ACHN (cell line): ENCODE data around the gene GAL3ST2.

Source experiments
- DNase-seq: peaks from one replicate; pipeline ENCODE4 v3.0.0-alpha.2; 2015
- in situ Hi-C: cut with HindIII; loops from 2 replicates; pipeline ENCODE4 v1.10.0; 2017; ENCODE audit warnings: low sequenced_read_pairs, low pct_ligation_motif_present, low pct_unique_long_range_greater_than_20kb

GAL3ST2 gene

DNA sequence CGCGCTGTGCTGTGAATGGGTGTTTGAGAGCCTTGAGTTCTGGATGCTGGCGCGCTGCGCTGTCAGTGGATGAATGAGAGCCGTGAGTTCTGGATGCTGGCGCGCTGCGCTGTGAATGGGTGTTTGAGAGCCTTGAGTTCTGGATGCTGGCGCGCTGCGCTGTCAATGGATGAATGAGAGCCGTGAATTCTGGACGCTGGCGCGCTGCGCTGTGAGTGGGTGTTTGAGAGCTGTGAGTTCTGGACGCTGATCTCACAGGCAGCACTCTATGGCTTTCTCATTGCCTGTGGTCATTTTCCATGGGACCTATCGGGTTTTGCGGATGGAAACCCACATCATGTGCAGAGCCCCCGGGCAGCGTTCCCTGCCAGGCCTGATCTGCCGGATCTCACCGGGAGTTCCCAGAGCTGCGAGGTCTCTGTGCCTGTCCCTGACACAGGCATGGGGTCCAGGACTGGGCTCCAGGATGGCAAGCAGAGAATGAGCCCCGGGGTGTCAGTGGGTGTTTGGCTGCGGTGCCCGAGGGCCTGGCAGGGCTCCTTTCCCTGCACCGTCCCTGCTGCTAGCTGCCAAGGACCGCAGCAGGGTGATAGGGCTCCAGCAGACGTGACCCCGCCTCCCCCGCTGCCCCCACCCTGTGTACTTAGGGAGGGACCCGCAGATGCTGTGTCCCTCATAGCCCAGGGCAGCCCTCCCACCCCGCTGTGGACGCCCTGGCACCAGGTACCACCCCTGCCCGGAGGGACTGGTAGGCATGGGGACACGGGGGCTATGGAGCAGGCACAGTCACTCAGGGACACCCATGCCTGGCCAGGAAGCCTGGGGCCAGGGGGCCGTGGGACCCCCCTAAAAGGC is 72.4 kb downstream of the GAL3ST2 start:
- in situ Hi-C loops, result no loop called here
- no peak for DNase-seq

DNA sequence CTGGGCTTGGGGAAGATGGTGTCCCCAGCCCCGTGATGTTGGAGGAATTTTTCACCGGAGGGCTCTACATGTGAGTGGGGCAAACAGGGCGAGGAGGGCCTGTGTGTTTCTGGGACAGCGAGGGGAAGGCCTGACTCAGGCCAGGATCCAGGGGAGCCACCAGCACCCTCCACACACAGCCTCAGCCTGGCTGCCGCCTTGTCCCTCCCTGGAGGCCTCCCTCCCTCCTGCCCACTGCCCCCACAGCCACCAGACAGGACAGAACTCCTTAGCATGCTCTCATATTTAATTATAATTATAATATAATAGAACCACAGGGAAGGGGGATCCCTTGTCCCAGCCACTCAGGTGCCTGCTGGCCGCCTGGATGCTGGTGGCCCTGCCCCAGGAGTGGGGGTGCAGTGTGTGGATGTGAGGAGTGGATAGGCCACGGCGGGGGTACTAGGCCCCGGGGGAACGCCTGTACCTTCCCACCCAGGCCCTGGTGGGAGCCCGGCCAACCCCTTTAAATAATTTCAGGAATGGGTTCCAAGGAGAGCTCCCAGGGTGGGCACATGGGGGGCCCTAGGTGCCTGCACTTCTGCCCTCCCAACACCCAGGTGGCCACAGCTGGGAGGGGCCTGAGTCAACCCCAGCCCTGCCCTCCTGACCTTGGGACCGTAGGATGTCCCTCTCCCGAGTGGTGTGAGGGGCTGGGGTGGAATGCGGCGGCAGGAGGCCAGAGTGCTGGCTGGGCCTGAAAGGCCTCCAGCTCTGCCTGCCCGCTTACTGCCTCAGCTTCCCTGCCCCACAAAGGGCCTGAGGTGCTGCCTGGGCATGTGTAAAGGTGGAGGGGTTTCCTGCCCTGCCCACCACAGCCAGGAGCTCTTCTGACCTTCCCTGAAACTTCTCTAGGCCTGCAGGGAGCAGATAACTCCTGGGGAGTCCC is 73.3 kb downstream of the GAL3ST2 start:
- in situ Hi-C loops, result no loop called here
- no peak for DNase-seq

DNA sequence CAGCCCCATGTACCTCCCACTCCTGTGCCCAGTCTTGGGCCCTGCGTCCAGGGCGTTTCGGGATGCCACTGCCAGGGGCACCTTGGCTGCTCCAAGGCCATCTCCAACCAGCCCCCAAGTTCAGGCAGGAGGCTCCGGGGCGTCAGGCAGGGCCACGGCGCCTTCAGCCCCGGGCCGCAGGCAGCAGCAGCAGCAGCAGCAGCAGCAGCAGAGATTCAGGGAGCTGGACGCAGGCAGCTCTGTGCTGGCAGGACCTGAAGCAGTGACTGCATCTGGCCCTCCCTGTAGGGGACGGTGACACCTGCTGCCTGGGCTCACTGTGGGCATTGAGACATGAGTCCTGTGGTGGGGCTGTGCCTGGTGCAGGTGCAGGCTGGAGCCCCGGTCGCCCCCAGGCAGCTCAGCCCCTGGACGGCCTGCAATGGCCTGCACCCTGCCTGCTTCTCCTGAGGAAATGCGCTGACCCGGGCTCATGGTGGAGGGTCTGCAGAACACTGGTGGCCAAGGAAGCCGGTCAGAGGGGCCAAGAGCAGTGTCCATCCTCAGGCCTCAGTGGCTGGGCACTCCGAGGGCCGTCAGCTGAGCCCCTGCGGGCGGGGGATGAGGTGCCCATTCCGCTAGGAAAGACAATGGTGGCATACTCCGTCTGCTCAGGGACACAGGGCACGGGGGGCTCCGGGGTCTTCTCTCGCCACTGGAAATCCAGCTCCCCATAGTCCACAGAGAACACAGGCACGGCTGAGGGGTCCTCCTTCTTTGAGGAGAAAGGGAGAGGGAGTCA is 74.1 kb downstream of the GAL3ST2 start:
- in situ Hi-C loops, result no loop called here
- DNase-seq, result no peak

DNA sequence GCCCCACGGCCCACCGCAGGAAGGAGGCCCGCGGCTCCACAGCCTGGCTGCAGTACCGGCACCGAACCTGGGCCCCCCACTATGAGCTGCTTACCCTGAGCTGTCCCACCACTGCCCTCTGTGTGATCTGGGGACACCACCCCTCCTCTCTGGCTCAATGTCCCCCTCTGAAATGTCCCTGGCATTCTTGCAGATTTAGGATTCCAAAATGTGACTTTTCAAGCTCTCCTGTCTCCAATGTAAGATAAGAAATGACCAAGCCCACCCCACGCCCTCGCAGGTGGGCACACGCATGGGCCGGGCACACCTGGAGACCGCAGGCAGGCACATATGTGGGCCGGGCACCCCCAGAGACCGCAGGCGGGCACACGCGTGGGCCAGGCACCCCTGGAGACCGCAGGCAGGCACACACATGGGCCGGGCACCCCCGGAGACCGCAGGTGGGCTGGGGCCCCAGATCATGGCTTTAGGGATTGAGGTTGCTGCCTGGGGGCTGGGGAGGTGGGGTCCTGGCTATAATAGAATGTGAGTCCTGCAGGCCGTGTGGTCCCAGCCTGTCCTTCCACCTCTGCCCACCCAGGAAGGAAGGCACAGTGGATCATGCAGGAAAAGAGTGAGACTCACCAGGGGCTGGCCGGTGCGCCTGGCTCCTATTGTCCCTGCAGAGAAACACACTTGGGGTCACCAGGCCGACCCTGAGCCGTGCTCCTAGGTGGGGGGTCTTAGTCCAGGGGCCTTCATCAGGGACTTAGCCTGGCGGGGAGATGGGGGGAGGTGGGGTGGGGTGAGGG is 74.9 kb downstream of the GAL3ST2 start:
- no peak for DNase-seq
- in situ Hi-C loops, result no loop called here

DNA sequence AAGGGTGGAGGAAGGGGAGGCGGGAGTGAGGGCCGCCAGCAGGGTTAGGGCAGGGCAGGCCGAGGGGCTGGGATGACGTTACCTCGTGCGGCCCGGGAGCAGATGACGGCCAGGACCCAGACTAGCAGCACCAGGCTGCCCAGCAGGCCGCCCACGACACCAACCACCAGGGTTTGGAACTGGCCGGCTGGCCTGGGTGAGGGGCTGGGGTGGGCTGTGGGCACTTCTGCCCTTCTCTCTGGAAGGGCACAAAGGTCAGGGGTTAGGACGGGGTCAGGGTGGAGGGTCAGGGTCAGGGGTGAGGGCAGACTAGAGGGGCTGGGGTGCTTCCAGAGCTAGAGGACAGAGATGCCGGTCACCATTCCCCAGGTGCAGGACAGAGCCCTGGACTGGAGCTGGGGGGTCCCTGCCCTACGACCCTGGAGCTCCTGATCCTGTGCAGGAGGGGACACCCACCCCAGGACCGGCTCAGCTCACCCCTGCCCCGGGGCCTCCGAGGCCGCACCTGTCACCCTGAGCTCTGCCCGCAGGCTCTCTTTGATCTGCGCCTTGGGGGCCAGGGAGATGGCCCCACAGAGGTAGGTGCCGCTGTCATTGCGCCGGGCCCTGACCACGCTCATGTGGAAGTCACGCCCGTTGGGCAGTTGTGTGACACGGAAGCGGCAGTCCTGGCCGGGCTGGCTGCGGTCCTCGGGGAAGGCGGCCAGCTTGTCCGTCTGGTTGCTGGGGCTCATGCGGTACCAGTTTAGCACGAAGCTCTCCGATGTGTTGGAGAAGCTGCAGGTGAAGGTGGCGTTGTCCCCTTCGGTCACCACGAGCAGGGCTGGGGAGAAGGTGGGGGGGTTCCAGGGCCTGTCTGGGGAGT is 75.7 kb downstream of the GAL3ST2 start:
- in situ Hi-C loops, result no loop called here
- DNase-seq, result no peak

DNA sequence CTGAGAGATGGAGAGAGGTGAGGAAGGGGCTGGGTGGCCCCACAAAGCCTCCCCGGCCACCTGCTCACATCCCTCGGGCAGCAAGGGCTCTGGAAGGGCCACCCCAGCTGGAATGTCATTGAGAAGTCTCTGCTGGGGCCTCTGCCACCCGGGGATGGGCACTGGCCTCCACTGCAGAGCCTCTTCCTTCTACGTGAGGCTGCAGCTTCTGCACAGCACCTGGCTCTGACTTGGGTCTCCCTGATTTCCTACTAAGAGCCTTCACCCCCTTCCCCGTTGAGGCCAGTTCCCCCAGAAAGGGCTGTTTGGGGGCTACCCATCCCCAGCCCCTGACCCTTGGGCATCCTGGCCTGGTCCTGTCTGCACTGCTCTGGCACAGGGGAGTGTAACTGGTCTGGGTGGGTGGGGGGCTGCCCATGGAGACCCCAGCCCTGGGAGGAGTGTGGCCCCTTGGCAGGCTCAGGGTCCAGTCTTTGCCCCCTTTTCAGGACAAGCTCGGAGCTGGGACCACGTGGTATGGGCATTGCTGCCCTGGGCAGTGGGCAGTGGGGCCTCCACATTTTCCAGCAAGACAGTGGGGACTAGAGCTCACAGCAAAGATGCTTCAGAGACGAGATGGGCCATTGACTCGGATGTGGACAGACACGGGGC is 76.5 kb downstream of the GAL3ST2 start:
- in situ Hi-C loops, result no loop called here
- DNase-seq, result no peak
